RWPE2 (cell line): Measurements from ENCODE around the gene RNF8.
"Not testable (repeated sequence)": the region's sequence is repeated elsewhere in the genome, so short reads cannot be mapped to it uniquely, and the experiment has no call there.

ENCODE experiments used
- ATAC-seq: fragments of 200-7000 bp; cut with Tn5 transposase; 3 replicates; pipeline ENCODE4 v1.9.1; 2021; ENCODE audit warnings: low read depth
- DNase-seq: peaks from one replicate; pipeline ENCODE4 v3.0.0-alpha.2; 2020; ENCODE audit warnings: low spot score
- H3K27ac ChIP-seq: fragments of 450-650 bp; 2 replicates; pipeline ENCODE4 v1.5.1; 2017; ENCODE audit warnings: mild to moderate bottlenecking; ENCODE audit not compliant: poor library complexity, severe bottlenecking
- H3K27me3 ChIP-seq: fragments of 250-450 bp; sonication (Bioruptor Pico); 2 replicates; pipeline ENCODE4 v1.5.1; 2021; ENCODE audit warnings: mild to moderate bottlenecking, moderate library complexity; ENCODE audit not compliant: insufficient read depth, poor library complexity, severe bottlenecking
- H3K36me3 ChIP-seq: fragments of 250-450 bp; sonication (Bioruptor Pico); 2 replicates; pipeline ENCODE4 v1.5.1; 2020; ENCODE audit warnings: low read depth, mild to moderate bottlenecking, moderate library complexity
- H3K4me1 ChIP-seq: fragments of 250-450 bp; sonication (Bioruptor Pico); 2 replicates; pipeline ENCODE4 v1.5.1; 2021; ENCODE audit warnings: mild to moderate bottlenecking, moderate library complexity; ENCODE audit not compliant: insufficient read depth, poor library complexity, severe bottlenecking
- H3K4me3 ChIP-seq: fragments of 250-450 bp; sonication (Bioruptor Pico); 2 replicates; pipeline ENCODE4 v1.5.1; 2021; ENCODE audit warnings: mild to moderate bottlenecking, moderate library complexity; ENCODE audit not compliant: severe bottlenecking
- H3K9me3 ChIP-seq: fragments of 250-450 bp; sonication (Bioruptor Pico); 2 replicates; pipeline ENCODE4 v1.5.1; 2021; ENCODE audit warnings: mild to moderate bottlenecking, moderate library complexity; ENCODE audit not compliant: severe bottlenecking
- CTCF ChIP-seq: fragments of 450-650 bp; IDR thresholded peaks from one replicate; pipeline ENCODE4 v1.5.1; 2017; ENCODE audit warnings: mild to moderate bottlenecking, moderate library complexity; ENCODE audit not compliant: poor library complexity, severe bottlenecking

RNF8 gene

DNA sequence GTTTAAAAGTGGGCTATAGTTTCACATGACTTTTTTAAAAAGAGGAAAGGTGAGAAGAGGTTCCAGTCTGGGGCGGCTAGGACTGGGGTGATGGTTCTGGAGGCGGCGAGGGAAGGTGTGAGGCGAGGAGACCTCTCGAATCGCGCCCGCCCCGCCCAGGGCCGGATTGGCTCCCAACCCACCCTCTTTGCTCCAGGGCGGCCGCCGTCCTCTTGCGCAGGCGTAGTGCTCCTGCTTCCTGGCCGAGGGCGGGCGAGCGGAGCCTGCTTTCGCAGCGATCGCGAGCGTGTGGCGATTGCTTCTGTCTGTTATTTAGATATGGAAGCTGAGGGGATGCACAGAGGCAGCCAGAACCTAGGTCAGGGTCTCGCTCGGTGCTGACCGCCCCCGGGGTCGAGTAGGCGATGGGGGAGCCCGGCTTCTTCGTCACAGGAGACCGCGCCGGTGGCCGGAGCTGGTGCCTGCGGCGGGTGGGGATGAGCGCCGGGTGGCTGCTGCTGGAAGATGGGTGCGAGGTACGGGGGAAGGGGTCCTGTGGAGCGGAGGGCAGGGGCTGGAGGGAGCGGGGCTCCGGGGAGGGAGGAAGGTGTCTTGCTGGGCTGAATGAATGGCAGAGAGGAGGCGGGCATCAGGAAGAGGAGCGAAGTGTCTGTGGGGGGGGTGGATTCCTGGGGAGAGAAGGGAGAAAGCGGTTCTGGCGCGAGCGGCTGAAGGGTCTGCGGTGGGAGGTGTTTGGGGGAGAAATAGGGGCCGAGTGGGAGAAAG is at the start of gene RNF8:
RNF8 (plus strand) TSS at position 223 of the 765 bp plus-strand sequence; CDS start at position 405, 182 bp downstream.
- H3K4me3 ChIP-seq: peak within 1 kb of the TSS; percentile 94
- H3K4me1 ChIP-seq: peaks cover 3% of the 10 kb centered on the region
- H3K27me3 ChIP-seq: no peaks in the 10 kb centered on the region
- no peaks in the 10 kb centered on the region for H3K9me3 ChIP-seq
- H3K36me3 ChIP-seq: no peaks in the 10 kb centered on the region; the same call in 1 of the 2 replicates
- peak within 1 kb of the TSS; percentile 17 for H3K27ac ChIP-seq
- peak; percentile 91 for DNase-seq
- no peak for TF ChIP-seq CTCF
- ATAC-seq: peak; percentile 95

- peaks cover 14% of the 10 kb centered on the region for H3K36me3 ChIP-seq
- no peaks in the 10 kb centered on the region for H3K9me3 ChIP-seq
- no peak for ATAC-seq
- H3K27ac ChIP-seq: no peak overlapping the region
- peaks cover 8% of the 10 kb centered on the region for H3K4me1 ChIP-seq
- no peaks in the 10 kb centered on the region for H3K27me3 ChIP-seq
- H3K4me3 ChIP-seq: no peak overlapping the region
- TF ChIP-seq CTCF: no peak
- DNase-seq: no peak
Observed at GRCh38 chr6:37304766-37305165, 49.0 kb upstream of the RNF8 start.

- ATAC-seq (peak; percentile 74), DNase-seq (no peak)
- no peaks in the 10 kb centered on the region for H3K27me3 ChIP-seq
- H3K36me3 ChIP-seq: peaks cover 11% of the 10 kb centered on the region
- H3K4me3 ChIP-seq: no peak overlapping the region
- no peak overlapping the region for H3K27ac ChIP-seq
- peaks cover 8% of the 10 kb centered on the region for H3K4me1 ChIP-seq
- H3K9me3 ChIP-seq: no peaks in the 10 kb centered on the region
- TF ChIP-seq CTCF: no peak
Observed at GRCh38 chr6:37305841-37306425, 47.9 kb upstream of the RNF8 start.

GRCh38 chr6:37306624-37307222 is 47.1 kb upstream of the RNF8 start:
- Histone ChIP-seq H3K27ac (no peak overlapping the region), H3K4me1 (peaks cover 8% of the 10 kb centered on the region), H3K27me3 (no peaks in the 10 kb centered on the region), H3K4me3 (no peak overlapping the region), H3K36me3 (peaks cover 8% of the 10 kb centered on the region), H3K9me3 (no peaks in the 10 kb centered on the region)
- no peak for DNase-seq
- TF ChIP-seq CTCF: no peak
- ATAC-seq: no peak

DNA sequence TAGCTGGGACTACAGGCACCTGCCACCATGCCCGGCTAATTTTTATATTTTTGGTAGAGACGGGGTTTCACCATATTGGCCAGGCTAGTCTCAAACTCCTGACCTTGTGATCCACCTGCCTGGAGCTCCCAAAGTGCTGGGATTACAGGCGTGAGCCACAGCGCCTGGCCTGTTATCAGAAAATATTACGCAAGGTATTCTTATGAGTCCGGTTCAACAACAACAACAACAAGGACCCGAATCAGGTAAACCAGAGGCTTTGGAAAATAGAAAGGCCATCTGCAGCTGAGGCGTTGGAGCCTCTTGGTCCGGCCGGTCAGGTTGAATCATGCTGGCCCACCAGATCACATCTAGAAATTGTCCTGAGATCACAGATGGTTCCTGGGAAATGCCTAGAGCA is 46.3 kb upstream of the RNF8 start:
- ATAC-seq, H3K9me3 ChIP-seq, H3K4me1 ChIP-seq, DNase-seq, H3K27me3 ChIP-seq, H3K36me3 ChIP-seq, H3K4me3 ChIP-seq, H3K27ac ChIP-seq: not testable (repeated sequence)
